Measurements from ENCODE around the gene IWS1.

Gene IWS1

DNA sequence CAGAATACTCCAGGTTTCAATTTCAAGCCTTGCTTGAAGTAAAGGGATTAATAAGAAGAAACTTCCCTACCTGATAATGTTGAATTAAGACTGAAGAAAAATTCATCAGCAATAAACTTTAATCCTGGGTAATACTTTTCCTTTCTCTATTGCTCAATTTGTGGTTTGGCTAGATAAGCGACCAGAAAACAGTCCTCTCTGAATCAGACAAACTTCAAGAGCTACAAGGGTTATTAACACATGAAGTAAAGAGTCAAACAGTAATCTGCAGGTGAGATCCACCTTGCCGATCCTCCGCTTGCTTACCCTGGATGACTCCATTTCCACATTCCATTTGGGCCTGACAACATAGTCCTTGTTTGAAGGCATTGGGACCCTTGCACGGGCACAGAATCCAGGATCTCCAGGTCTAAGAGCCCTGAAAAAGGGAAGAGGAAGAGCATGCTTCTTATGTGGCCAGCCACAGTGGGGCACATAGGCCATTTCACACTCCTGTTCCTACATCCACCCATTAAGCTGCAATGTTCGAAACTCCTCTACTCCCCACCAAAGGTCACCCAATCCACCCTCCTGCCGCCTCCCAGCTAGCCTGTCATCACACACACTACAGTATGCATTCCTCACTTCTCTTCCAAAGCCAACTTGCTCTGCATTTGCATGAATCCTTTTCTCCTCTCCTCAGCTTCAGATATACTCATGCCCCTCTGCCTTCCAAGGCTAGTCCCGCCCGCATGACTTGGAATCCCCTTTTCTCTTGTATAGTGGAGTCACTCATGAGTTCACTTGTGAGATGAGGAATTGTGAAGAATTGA, 39.8 kb downstream of the IWS1 start:
- no peak for DNase-seq

DNA sequence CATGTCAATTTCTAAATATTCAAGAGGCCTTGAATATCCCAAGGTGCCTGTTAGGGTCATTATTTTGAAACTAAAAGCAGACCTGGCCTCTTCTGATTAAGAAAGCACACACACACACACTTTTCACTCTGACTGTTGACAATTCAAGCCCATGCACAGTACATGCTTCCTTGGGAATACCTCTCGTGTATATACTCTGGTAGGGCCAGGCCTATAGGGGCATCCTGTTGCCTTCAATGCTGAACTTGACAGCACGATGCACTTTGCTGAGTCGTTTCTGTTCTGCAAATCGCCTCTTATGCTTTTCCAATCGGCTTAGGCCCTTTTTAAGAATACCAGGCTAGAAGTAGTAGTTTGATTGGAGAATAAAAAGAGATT, 40.6 kb downstream of the IWS1 start:
- no peak for DNase-seq

DNA sequence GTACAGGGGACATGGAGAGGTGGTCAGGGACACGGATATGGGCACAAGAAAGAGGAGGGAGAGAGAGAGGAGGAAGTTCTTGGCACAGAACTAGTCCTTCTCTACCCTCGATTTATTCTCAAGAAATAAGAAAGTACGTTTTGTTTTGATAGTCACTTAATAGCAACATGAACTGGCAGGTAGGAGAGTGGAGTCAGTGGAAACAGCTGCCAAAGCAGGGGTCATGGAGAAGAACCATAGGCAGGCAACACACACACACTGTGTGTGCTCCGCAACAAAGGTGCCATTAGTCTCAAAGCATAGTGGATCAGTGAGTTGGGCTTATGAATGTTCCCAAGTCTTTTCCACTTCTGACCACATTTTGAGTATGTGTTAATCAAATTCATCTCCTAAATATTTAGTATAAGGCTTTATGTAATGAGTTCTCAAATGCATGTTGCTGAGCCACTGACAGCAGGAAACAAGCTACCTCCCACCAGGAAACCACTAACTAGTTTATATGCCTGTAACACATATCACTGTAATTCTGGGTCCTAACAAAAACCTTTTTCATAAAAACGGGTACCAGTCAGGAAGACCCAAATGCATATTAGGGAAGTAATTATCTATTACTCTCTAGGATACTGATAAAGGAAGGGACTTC, 41.1 kb downstream of the IWS1 start:
- no peak for DNase-seq

DNA sequence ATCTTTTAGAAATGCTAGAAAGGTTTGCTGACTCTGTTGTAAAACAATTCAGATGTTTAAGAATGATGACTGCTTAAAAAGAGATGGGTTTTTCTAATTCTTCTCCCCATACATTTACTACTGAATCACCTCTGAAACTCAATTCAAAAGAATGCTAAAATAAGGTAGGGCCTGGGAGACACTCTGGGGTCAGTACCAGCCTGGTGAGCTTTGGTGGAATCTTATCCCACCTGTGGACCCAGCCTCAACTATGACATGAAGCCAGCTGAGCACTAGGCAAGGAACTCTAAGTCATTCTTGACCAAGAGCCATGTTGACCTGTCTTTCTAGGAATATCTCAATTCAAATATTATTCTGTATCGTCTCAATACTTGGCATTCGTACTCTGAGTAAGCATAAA, 44.3 kb downstream of the IWS1 start:
- no peak for DNase-seq

DNA sequence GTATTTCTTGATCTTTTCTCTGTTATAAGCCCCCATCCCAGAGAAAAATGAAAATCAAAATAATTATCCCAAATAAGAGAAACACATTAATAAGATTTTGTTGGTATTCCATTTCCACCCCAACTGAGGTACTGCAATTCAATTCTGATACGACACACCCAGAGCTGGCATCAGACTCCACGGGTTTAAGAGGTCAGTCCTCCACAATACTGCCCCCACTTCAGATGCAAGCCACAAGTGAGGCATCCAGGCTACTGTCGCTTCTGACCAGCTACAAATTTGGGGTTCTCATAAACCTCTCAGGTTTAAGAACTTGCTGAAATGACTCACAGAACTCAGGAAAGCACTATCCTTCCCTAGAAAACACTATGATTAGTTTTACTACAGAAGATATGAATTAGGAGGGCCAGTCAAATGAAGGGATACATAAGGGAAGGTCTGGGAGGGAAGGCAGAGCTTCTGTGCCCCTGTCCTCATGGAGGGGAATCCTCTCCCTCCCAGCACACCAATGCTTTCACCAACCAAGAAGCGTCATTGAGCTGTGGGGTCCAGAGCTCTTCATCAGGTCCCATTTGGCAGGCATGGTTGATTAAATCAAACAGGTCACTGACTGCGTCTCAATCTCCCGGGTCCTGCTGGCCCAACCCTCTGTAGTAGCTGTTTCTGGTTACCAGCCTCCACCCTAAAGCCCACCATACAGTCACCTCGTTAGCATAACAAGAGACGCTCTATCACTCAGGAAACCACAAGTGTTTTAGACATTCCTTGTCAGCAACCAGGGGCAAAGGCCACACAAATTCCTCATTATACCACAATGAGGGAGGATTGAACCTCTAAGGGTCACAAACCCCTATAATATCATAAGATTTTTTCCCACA, 46.2 kb downstream of the IWS1 start:
- DNase-seq = no peak

DNA sequence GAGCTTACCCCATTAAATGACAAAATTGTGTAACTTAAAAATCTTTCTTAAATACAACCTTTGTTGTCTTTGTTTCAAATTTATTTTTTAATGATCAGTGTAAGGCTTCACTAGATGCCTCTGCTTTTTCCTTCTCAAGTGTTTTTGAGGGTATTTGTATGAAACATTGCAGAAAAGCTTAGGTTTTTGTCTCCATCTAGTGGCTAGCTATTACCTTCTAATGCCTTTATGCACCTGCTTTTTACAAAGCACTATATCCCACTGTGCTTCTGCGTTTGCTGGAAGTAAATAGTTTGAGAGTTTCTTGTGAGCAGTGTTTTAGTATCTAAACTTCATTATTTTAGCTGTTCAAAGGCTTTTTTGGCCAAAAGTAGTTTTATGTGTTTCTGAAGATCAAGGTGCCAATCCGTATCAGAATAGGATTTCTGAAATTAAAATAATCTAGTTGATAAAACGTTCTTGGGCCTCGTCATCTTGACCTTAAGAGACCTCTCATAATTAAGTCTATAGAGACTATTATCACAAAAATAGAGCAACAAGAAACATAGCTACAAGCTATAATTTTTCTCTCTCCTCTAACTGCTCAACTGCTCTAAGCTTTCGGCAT, 47.0 kb downstream of the IWS1 start:
- no peak for DNase-seq

DNA sequence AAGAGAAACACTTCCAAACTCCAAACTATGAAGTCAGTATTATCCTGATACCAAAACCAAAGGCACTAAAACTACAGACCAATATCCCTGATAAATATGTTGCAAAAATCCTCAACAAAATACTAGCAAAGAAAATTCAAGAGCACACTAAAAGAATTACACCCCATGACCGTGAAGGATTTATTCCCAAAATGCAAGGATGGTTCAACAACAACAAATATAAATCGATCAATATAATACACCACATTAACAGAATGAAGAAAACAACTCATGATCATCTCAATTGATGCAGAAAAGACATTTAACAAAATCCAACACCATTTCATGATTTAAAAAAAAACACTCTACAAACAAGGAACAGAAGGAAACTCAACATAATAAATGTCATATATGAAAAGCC, 50.5 kb downstream of the IWS1 start:
- no peak for DNase-seq

DNA sequence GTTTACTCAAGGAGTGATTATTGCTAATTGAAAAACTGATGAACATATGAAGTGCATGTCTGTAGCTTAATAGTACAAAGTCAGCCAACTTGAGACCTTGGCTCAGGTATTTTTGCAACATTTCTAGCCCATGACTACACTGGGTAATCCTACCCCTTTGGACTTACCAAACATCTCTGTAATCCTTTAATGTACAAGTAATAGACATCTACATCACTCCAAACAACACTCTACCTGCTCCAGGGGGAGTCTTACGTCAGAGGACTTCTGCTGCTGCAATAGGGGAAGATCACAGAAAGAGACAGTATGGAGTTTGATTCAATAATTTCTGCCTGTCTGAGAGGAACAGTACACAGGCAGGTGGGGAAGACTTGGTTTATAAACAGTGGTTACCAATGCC, 54.0 kb downstream of the IWS1 start:
- DNase-seq = no peak

DNA sequence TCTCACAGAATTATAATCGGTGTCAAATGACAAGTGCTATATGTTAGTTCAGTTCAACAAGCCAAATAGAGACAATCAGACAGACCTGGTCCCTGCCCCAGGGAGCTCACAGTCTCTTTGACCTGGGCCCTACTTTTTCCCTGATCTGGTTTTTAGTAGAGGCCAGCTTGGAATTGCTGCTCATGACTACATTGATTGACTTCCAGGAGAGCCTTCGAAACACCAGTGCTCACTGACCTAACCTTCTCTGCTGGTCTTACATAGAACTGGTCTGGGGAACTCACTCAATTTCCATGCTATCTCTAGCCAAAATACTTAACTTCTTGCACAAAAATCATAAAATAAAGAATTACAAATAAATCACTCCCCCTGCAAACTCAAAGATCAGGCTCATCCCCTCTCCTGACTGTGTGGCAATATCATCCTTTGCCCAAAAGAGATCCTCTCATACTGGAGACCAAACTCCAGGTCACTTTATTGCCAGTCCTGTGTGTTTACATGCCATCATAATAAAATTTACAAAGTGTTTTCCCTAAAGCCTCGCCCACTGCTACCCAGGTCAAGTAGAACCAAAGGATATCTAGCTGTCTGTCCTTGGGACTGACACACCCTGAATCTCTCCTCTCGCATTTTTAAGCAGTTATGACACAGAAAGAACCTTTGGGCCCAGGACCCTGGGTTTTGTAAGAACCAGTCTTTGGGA, 54.9 kb downstream of the IWS1 start:
- DNase-seq = no peak

DNA sequence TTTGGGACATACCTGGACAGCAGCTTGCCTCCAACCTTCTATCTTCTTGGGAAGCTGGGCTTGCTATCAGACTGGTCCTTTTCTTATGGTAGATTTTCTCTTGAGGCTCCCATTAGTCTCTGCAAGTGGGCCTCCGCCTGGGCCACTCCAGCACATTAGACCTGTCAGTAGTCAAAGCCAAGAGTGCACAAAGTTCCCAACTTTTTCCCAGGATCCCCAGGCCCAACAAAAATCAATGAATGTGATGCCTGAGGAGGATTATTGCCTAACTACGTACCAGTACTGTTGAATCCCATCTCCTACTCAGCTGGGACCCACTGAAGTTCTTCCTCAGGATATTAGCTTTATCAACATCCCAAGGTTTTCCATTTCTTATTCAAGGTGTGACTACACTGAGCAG, 56.3 kb downstream of the IWS1 start:
- DNase-seq = no peak

DNA sequence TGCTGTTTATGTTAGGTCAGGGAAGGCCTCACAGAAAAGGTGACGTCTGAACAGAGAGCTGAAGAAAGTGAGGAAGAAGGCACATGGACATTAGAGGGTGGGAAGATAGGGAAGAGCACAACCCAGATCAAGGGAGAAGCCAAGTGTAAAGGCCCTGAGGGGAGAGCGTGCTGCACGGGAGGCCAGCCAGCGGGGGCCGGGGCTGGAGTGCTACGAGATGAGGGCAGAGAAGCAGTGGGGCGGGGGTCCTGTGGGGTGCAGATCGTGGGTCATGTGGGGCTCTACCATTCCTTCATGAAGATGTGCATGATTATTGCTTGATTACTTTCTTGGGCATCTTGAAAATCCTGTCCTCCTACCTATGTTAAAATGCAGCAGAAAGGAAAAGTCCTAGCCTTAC, 57.2 kb downstream of the IWS1 start:
- DNase-seq = no peak

DNA sequence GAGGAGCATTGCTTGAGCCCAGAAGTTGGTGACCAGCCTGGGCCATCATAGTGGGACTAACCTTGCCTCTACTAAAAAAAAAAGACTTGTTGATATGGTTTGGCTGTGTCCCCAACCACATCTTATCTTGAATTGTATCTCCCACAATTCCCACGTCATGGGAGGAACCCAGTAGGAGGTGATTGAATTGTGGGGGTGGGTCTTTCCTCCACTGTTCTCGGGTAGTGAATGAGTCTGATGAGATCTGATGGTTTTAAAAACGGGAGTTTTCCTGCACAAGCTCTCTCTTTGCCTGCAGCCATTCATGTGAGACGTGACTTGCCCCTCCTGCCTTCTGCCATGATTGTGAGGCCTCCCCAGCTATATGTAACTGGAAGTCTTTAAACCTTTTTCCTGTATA, 61.0 kb downstream of the IWS1 start:
- DNase-seq = no peak

DNA sequence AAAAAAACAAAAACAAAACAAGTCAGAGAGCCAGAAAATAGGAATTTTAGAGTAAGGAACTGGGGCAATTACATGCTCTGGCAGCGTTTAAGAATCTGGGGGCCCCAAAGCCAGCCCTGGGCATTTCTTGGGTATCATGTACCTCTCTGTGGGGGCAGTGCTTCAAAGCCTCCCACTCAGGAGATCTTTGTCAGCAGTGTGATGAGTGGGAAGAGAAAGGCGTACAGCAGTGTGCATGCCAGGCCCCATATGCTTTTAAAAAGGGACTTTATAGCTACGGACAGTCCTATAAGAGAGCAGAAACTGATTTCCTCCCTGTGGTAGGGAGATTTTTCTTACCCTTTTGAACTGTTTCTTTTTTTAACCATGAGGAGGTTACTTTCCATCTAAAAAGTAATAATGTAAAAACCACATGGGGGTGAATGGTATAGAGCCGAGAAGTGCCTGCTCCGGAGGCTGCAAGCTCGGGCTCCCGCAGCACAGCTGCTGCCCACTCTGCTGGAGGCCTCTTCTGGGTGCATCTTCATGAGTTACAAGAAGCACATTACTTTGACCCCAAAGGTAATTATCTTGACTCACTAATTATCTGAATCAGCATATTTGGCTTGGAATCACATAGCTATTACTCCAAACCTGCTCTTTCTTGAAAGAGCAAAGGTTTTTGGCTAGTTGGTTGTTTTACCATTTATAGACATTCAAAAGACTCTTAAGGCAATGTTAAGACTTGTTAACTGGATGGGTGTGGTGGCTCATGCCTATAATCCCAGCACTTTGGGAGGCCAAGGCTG, 61.6 kb downstream of the IWS1 start:
- DNase-seq = no peak

DNA sequence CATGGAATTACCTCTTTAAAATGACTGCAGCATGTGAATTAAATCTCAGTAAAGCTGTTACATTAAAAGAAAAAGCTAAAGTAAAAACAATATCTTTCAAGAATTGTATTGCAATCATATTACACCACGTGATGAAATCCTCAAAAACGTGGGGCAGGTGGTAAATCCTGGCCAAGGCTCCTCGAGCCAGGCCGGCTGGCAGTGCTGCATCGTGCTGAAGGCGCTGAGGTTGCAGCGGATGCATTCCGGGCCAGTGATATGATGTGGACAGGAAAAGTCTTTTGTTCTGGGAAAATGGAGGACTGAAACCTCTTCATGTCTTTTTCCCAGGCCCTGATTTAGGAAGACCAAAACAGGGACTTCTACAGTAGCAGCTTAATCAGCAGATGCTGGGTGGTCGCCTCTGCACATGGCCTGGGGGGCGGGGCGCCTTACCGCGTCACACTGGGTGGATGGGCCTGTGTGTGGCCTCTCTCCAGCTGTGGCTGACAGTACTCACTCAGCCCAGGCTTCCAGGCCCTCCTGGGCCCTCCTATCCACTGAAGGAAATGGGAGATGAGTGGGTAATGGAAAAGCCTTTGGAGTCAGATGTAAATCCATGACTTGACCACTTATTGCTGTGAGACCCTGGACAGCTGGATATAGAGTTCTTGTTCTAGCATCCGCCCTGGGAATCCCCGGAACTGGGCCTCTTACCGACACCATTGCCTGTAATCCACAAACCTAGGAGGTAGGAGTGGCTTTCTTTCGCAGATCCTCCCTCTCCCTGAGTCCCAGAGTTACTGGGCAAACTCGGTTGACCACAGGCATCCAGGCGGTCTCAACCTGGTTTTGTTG, 62.9 kb downstream of the IWS1 start:
- DNase-seq = no peak

DNA sequence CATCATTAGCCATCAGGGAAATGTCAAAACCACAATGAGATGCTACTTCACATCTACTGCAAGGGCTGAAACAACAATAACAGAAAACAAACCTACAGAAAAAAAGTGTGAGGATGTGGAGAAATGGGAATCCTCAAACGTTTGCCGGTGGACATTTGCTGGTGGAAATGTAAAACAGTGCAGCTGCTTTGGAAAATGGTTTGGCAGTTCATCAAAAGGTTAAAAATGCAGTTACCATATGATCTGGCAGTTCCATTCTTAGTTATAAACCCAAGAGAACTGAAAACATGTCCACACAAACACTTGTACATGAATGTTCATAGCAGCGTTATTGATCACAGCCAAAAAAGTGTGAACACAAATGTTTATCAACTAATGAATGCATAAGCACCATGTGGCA, 63.8 kb downstream of the IWS1 start:
- DNase-seq = no peak

DNA sequence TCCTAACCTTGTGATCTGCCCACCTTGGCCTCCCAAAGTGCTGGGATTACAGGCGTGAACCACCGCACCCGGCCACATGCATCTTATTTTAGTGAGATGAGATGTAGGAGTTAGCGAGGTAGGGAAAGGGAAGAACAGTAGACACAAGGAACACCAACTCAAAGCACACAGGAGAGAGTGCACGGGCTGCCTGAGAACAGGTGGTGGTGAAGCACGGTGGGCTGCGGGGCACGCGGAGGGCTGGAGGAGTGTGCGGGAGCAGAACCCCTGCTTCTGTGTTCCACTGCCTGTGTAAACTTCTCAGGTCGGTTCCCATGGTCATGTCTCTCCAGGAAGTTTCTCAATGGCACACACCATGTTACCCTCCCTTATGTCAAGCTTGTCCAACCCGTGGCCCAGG, 69.3 kb downstream of the IWS1 start:
- DNase-seq = no peak

DNA sequence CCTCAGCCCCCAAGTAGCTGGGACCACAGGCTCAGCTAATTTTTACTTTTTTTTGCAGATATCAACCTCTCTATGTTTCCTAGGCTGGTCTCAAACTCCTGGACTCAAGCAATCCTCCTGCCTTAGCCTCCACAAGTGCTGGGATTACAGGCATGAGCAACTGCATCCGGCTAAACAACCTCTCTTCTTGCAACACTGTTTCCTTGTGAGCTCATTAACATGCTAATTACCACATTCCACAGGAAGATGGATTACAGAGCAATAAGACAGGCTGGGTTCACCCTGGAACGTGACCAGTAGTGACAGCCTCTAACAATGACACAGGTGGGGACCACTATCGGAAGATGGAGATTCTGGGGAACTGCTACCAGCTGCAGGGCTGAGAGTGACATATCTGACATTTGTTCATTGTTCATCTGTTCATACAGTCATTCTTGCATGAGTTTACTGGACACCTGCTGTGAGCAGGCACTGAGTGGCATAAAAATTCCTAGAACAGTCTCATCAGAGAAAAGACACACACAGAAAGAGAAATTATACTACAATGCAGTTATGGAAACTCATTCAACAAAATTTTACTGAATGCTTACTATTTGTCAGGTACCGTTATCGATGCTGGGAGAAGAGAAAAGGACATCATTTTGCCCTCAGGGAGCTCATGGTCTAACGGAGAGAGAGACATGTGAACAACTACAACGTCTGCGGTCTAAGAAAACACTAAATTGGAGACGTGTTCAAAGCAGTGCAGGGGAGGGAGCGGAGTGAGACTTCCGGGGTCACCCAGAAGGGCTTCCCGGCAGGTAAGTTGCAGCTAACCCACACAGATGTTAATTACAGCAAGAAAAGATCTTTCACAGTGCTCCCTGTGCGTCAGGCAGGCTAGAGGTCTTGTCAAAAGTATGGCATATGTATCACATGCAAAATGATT, 70.5 kb downstream of the IWS1 start:
- DNase-seq = no peak

DNA sequence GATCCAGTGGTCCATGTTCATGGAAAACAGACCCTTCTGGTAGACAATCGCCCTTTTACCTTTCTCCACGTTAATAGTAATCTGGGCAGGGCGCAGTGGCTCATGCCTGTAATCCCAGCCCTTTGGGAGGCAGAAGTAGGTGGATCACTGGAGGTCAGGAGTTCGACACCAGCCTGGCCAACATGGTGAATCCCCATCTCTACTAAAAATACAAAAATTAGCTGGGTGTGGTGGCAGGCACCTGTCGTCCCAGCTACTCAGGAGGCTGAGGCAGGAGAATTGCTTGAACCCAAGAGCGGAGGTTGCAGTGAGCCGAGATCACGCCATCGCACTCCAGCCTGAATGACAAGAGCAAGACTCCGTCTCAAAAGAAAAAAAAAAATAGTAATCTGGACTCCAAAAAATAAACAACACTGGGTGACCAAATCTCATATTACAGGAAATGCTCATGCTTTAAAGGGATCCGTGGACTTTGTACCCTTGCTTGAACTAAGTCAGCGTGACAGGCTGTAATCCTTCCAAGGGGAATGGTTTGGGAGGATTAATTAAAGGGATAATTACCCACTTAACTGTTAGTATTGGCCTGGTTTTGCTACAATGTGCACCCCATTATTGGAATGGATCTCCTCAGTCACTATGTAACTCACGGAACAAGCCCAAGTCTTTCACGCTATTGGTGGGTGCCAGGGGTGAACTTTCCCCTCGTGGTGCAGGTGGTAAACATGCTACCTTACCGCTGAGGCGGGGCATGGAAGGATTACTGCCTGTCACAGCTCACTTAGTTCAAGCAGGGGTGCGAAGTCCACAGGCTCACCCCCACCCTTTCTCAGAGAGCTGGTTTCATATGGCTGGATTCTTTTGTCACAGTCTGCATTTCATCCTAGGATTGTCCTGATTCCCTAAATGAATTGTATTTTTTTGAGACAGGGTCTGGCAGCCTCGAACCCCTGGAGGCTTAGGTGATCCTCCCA, 71.4 kb downstream of the IWS1 start:
- no peak for DNase-seq
